Loucy (cell line): ENCODE data around the gene SOWAHC.

ENCODE experiments used
- H2AFZ ChIP-seq: fragments of 200-600 bp; sonication (generic); 2 replicates; pipeline ENCODE4 v1.6.0; 2016; ENCODE audit warnings: antibody characterized with exemption, mild to moderate bottlenecking, low read length, moderate library complexity
- H3F3A ChIP-seq: fragments of 200-600 bp; 2 replicates; pipeline ENCODE4 v1.6.0; 2016; ENCODE audit warnings: antibody characterized with exemption, low read depth, mild to moderate bottlenecking
- H3K27me3 ChIP-seq: fragments of 200-600 bp; sonication (generic); 2 replicates; pipeline ENCODE4 v1.6.1; 2014; ENCODE audit warnings: low read length, mild to moderate bottlenecking; ENCODE audit not compliant: insufficient read depth, poor library complexity, severe bottlenecking
- H3K36me3 ChIP-seq: fragments of 200-600 bp; sonication (generic); 2 replicates; pipeline ENCODE4 v1.6.1; 2016; ENCODE audit warnings: low read length; ENCODE audit not compliant: insufficient read depth
- H3K4me1 ChIP-seq: fragments of 200-600 bp; sonication (generic); 2 replicates; pipeline ENCODE4 v1.5.1; 2014; ENCODE audit warnings: low read length, mild to moderate bottlenecking; ENCODE audit not compliant: insufficient read depth, poor library complexity, severe bottlenecking
- H3K4me2 ChIP-seq: fragments of 200-600 bp; sonication (generic); 2 replicates; pipeline ENCODE4 v1.6.0; 2014; ENCODE audit warnings: antibody characterized with exemption, low read length, low read depth, mild to moderate bottlenecking; ENCODE audit not compliant: poor library complexity, severe bottlenecking
- H3K4me3 ChIP-seq: fragments of 200-600 bp; sonication (generic); 2 replicates; pipeline ENCODE4 v1.5.1; 2014; ENCODE audit warnings: low read length, mild to moderate bottlenecking, mixed read lengths; ENCODE audit not compliant: poor library complexity, severe bottlenecking
- H3K79me2 ChIP-seq: fragments of 200-600 bp; sonication (generic); 2 replicates; pipeline ENCODE4 v1.6.1; 2014; ENCODE audit warnings: low read length; ENCODE audit not compliant: insufficient read depth
- H3K9ac ChIP-seq: fragments of 200-600 bp; sonication (generic); 2 replicates; pipeline ENCODE4 v1.6.0; 2014; ENCODE audit warnings: mild to moderate bottlenecking, low read depth, low read length, moderate library complexity; ENCODE audit not compliant: poor library complexity, severe bottlenecking
- H3K9me2 ChIP-seq: fragments of 200-600 bp; sonication (generic); replicated peaks from 2 replicates; pipeline ENCODE4 v1.6.1; 2016; ENCODE audit warnings: low read depth, low read length, mixed read lengths
- H3K9me3 ChIP-seq: fragments of 200-600 bp; sonication (generic); 2 replicates; pipeline ENCODE4 v1.6.1; 2014; ENCODE audit warnings: mild to moderate bottlenecking, antibody characterized with exemption, low read length, low read depth; ENCODE audit not compliant: insufficient read depth
- H4K20me1 ChIP-seq: fragments of 200-600 bp; sonication (generic); 2 replicates; pipeline ENCODE4 v1.6.0; 2014; ENCODE audit warnings: antibody characterized with exemption, low read length, mild to moderate bottlenecking; ENCODE audit not compliant: insufficient read depth, poor library complexity, severe bottlenecking
- EZH2phosphoT487 ChIP-seq: fragments of 200-600 bp; IDR thresholded peaks from 2 replicates; pipeline ENCODE4 v1.6.1; 2018; ENCODE audit warnings: antibody characterized with exemption, mild to moderate bottlenecking, moderate library complexity, borderline replicate concordance
- TF ChIP-seq, protein P1 (sequence below): fragments of 200-600 bp; sonication (generic); conservative IDR thresholded peaks from 2 replicates; pipeline ENCODE4 v1.5.1; 2014; ENCODE audit warnings: mild to moderate bottlenecking, antibody characterized with exemption, low read length

Gene SOWAHC

DNA sequence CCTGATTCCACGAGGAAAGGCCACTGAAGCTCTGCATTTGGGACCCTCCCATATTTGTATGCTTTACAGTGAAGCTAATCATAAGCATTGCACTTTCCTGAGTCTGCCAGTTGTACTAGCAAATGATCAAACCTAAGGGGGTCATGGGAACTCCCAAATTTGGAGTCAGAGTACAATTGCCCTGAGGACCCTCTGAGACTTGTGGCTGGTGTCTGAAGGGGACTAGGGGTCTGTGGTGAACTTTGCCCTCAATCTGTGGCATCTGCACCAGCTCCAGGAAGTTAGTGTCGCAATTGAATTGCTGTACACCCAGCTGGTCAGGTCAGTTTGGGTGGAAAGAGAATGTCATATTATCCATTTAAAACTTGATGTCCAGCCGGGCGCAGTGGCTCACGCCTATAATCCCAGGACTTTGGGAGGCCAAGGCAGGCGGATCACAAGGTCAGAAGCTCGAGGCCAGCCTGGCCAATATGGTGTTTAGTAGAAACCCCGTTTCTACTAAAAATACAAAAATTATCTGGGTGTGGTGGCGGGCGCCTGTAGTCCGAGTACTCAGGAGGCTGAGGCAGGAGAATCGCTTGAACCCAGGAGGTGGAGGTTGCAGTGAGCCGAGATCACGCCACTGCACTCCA is 18.1 kb downstream of the SOWAHC start:
- TF ChIP-seq EZH2phosphoT487, result no peak
- Histone ChIP-seq H2AFZ (no peak overlapping the region), H3K4me1 (no peaks in the 10 kb centered on the region), H3K27me3 (no peaks in the 10 kb centered on the region), H3K36me3 (no peaks in the 10 kb centered on the region), H3K4me2 (no peak overlapping the region), H3K79me2 (no peaks in the 10 kb centered on the region), H3K9me2 (no peaks in the 10 kb centered on the region), H4K20me1 (no peaks in the 10 kb centered on the region), H3K4me3 (no peak overlapping the region), H3K9me3 (no peaks in the 10 kb centered on the region), H3K9ac (no peak overlapping the region), H3F3A (no peaks in the 10 kb centered on the region)

DNA sequence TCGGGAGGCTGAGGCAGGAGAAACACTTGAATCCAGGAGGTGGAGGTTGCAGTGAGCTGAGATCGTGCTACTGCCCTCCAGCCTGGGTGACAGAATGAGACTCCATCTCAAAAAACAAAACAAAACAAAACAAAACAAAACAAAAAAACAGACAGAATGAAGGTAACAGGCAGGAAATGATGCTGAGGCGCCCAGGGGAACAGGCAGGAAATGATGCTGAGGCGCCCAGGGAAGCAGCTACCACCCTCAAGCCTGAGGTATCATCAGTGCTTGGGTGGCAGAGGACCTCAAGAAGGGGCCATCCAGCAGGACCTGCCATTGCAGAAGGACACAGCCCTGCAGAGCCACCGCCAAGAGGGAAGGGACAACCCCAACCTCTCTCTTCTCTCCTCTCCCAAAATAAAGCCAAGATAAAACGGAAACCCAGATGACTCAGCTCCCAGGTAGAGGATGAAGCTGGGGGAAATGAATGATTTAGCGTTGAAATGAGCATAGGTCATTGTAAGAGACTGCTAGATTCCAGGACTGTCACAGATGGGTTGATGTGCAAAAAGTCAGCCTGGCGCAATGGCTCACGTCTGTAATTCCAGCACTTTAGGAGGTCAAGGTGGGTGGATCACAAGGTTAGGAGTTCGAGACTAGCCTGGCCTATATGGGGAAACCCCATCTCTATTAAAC is 19.3 kb downstream of the SOWAHC start:
- Histone ChIP-seq H3K4me3 (no peak overlapping the region), H3K79me2 (no peaks in the 10 kb centered on the region), H3K9ac (no peak overlapping the region), H2AFZ (no peak overlapping the region), H3K9me2 (no peaks in the 10 kb centered on the region), H3K27me3 (no peaks in the 10 kb centered on the region), H3K4me2 (no peak overlapping the region), H3F3A (no peaks in the 10 kb centered on the region), H3K4me1 (no peaks in the 10 kb centered on the region), H3K9me3 (no peaks in the 10 kb centered on the region), H4K20me1 (no peaks in the 10 kb centered on the region), H3K36me3 (no peaks in the 10 kb centered on the region)
- TF ChIP-seq, protein P1, sequence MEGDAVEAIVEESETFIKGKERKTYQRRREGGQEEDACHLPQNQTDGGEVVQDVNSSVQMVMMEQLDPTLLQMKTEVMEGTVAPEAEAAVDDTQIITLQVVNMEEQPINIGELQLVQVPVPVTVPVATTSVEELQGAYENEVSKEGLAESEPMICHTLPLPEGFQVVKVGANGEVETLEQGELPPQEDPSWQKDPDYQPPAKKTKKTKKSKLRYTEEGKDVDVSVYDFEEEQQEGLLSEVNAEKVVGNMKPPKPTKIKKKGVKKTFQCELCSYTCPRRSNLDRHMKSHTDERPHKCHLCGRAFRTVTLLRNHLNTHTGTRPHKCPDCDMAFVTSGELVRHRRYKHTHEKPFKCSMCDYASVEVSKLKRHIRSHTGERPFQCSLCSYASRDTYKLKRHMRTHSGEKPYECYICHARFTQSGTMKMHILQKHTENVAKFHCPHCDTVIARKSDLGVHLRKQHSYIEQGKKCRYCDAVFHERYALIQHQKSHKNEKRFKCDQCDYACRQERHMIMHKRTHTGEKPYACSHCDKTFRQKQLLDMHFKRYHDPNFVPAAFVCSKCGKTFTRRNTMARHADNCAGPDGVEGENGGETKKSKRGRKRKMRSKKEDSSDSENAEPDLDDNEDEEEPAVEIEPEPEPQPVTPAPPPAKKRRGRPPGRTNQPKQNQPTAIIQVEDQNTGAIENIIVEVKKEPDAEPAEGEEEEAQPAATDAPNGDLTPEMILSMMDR, result no peak
- no peak for TF ChIP-seq EZH2phosphoT487

DNA sequence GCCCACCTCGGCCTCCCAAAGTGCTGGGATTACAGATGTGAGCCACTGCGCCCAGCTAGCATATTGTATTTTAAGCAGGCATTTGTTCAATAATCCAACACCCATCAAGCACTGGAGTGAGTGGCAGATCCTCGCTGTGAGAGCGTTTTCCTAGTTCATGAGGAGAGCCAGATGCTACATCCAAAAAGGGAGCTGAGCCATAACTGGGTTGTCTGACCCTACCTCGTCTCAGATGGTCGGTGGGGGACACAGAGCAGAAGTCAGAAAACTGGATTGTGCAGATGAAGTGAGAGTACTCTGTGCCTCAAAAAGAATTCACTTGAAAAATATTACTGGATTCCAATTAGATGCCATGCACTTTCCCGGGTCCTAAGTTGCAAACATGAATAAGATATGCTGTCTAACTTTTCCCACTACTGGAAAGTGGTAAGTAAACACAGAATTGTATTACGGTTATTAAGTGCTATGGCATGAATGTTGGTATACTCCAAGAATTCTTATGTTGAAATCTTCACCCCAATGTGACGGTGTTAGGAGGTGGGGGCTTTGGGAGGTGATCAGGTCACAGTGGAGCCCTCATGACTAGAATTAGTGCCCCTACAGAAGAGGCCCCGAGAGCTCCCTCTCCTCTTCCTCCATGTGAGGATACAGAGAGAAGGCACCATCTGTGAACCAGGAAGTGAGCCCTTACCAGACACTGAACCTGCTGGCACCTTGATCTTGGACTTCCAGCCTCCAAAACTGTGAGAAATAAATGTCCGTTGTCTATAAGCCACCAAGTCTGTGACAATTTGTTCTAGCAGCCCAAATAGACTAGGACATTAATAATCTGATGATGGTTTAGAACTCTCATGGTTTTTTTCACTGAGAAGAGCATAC is 21.5 kb downstream of the SOWAHC start:
- Histone ChIP-seq H3K9me3 (no peaks in the 10 kb centered on the region), H3K27me3 (no peaks in the 10 kb centered on the region), H3F3A (no peaks in the 10 kb centered on the region), H3K9me2 (no peaks in the 10 kb centered on the region), H3K4me3 (no peak overlapping the region), H3K4me1 (no peaks in the 10 kb centered on the region), H3K36me3 (no peaks in the 10 kb centered on the region), H3K9ac (no peak overlapping the region), H3K79me2 (no peaks in the 10 kb centered on the region), H2AFZ (no peak overlapping the region), H4K20me1 (no peaks in the 10 kb centered on the region), H3K4me2 (no peak overlapping the region)
- TF ChIP-seq, protein P1, result no peak
- no peak for TF ChIP-seq EZH2phosphoT487
